Keratinocyte (primary cell): ENCODE measurements around the gene FGD4.

ENCODE experiments used
- CTCF ChIP-seq, 3 experiments: IDR thresholded peaks in 1 of 3; conservative IDR thresholded peaks in 1 of 3; optimal IDR thresholded peaks in 1 of 3; 2 replicates in 2 of 3; 3 replicates in 1 of 3; pipeline versions ENCODE3 to v1.5.1; 2011; ENCODE audit warnings: low read length in 3 of 3, mild to moderate bottlenecking in 3 of 3, moderate library complexity in 2 of 3, control low read depth in 1 of 3, inconsistent platforms in 1 of 3; ENCODE audit not compliant: insufficient read depth in 2 of 3; ENCODE audit errors: extremely low read depth in 1 of 3
- EZH2 ChIP-seq: IDR thresholded peaks from one replicate; pipeline ENCODE4 v1.6.1; 2012; ENCODE audit warnings: inconsistent platforms, mild to moderate bottlenecking, low read length, moderate library complexity

- TF ChIP-seq CTCF (optimal IDR thresholded peaks at IDR 0.05 in 1 of 3, IDR thresholded peaks at IDR 0.05 in 1 of 3, conservative IDR thresholded peaks at IDR 0.05 in 1 of 3; ENCODE audit: extremely low read depth in 1 of 3, insufficient read depth in 2 of 3, low read length in 3 of 3): no peak
- TF ChIP-seq EZH2: no peak
Measured at GRCh38 chr12:32595251-32595650, 195.9 kb downstream of the FGD4 start.
